Measurements from ENCODE around the gene NRN1L.

NRN1L gene

DNA sequence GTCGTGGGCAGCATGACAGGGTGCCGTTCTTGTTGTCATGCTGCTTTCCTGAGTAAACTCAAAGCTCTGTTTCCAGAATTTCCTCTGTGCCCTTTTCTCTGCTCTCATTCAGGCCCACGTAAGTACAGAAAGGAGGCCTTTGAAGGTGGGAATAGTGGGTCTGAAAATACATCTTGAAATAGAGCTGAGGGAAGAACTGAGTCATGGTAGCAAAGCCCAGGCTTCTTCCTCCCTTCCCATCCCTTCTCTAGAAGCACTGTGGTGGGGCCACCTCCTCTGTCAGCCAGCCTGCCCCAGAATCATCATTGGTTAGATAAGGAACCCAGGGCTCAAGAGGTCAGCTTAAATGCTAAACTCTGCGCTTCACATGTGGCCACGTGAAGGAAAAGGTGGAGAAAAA lies 37.5 kb downstream of the NRN1L start:
- no peak for DNase-seq

DNA sequence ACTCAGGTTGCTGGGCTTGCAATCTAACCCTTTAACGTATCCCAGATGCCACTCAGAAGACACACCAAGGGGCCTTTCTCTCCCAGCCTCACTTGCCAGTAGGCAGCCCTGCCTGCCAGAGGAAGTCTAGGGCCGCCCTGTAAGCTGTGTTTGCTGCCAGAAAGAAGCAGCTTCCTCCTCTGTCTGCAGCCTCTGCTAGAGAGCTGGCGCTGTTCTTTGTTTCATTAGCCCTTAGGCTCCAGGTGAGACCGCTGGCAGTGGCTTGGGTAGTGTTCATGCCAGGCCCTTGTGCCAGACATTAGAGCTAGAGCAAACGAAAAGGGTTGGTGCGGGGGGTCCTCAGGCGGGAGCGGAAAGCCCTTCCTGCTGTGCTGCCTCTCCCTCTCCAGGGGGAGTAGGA lies 38.1 kb downstream of the NRN1L start:
- no peak for DNase-seq

GRCh38 chr16:67923414-67924116 lies 38.9 kb downstream of the NRN1L start:
- DNase-seq: no peak

- DNase-seq: no peak
Observed at GRCh38 chr16:67924140-67924906, 39.6 kb downstream of the NRN1L start.

- DNase-seq: no peak
Observed at GRCh38 chr16:67926181-67926750, 41.6 kb downstream of the NRN1L start.

DNA sequence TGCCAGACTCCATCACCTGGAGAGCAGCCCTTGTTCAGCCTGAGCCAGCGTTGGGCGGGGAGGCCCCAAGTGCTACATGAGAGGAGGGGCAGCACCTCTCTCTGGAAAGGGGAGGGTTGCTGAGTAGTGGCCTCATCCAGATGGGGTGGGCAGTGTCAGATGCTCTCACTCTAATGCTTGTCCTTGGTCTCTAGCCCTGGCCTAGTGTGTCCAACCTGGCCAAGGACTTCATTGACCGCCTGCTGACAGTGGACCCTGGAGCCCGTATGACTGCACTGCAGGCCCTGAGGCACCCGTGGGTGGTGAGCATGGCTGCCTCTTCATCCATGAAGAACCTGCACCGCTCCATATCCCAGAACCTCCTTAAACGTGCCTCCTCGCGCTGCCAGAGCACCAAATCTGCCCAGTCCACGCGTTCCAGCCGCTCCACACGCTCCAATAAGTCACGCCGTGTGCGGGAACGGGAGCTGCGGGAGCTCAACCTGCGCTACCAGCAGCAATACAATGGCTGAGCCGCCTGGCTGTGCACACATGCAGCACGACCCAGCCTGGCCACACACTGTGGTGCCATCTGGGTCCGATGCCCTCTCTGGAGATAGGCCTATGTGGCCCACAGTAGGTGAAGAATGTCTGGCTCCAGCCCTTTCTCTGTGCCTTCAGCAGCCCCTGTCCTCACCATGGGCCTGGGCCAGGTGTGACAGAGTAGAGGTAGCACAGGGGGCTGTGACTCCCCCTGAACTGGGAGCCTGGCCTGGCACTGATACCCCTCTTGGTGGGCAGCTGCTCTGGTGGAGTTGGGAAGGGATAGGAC lies 42.7 kb downstream of the NRN1L start:
- DNase-seq: no peak

GRCh38 chr16:67928147-67928546 lies 43.5 kb downstream of the NRN1L start:
- no peak for DNase-seq

GRCh38 chr16:67928561-67929364 lies 44.1 kb downstream of the NRN1L start:
- DNase-seq: no peak

- DNase-seq: no peak
Observed at GRCh38 chr16:67930191-67930590, 45.5 kb downstream of the NRN1L start.

DNA sequence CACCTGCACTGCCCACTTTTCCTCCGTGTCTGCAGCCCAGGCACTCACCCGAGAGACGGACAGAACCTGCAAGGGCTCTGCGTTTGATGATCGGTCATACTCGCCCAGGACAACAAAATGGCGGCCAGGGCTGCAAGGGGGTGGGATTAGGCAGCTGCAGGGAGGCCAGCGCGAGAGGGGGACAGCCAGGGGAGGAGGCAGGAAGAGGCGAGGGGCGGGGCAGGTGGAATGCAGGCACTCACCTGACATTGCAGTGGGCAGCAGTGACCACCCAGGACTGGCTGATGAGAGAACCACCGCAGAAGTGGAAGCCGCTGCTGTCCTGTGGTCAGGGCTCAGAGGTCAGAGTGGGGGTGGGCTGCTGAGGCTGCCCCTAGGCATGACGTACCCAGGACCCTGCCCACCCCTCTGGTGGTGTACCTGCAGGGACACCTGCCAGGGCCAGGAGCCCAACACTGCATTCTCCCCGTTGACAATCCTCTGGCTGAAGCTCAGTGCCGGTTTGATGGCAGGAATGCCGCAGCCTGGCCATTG lies 46.1 kb downstream of the NRN1L start:
- DNase-seq: no peak

DNA sequence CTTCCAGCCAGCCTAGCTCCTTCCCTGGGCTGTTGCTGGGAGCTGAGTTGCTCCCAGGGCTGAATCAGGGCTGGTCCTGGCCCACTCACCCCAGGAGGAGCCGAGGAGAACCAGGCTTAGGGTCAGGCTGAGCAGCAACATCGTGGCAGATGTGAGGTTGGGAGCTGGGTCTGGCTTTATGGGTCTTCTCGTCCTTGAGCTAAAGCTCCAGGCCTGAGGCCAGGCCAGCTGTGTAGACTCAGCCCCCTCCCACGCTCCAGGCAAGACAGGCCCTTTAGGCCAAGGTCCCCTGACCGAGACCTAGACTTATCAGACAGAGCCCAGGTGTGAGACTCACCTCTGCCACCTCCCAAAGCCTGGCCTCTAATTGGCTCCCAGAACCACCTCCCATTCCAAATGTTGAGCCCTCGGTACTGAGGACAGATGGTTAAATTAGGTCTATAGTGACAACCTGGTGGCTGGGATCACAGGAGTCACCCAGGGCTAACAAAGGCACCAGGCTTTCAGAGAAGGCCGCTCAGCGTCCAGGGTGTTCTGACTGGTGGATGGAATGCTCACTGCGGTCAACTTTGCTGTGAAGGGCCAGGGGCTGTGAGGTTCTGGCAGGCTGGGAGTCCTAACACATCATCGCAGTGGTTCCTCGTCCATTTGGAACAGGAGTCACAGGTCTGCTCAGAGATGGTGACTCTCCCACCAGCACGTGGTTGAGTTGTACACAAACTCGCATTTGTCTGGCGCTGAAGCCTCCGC lies 47.2 kb downstream of the NRN1L start, which contains the start of gene CTRL:
Gene CTRL (minus strand): TSS at position 151 of the 750 bp plus-strand sequence. CDS start 10 bp downstream, at position 141.
- DNase-seq: no peak

GRCh38 chr16:67932462-67932840 lies 47.8 kb downstream of the NRN1L start:
- DNase-seq: no peak

GRCh38 chr16:67933805-67934204 lies 49.1 kb downstream of the NRN1L start:
- no peak for DNase-seq

DNA sequence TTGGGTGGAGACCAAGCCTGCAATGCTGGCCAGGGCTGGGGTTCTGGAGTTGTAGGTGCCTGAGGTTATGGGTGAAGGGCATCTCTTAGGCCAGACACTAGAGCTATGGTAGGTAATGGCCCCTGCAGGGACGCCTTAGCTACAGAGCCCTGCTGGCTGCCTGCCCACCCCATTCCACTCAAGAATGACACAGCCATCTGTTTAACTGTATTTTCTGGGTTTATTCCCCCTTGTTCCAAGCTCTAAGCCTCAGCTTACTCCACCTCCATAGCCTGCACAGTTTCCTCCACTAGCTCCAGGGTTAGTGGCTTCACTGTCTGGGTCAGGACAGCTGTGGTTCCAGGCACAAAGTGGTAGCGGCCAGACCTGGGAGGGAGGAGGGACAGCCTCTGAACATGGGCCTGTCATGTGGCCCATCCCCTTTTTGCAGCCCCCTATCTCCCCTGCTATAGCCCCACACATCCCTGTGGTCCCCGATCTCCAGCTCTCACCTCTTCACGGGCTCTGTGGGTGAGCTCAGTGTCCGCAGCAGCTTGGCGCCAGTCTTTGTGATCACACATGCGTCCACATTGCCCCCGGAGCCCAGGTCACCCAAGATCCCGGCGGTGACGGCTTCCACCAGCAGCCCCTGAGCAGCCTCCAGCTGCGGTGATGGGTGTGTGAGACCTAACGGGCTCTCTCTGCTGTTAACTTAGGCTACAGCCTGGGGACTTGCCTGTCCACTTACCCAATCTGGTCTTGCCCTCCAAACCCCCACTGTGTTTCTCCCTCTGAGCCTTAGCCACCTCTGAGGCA lies 49.8 kb downstream of the NRN1L start:
- DNase-seq: no peak

GRCh38 chr16:67935101-67935401 lies 50.4 kb downstream of the NRN1L start:
- no peak for DNase-seq

DNA sequence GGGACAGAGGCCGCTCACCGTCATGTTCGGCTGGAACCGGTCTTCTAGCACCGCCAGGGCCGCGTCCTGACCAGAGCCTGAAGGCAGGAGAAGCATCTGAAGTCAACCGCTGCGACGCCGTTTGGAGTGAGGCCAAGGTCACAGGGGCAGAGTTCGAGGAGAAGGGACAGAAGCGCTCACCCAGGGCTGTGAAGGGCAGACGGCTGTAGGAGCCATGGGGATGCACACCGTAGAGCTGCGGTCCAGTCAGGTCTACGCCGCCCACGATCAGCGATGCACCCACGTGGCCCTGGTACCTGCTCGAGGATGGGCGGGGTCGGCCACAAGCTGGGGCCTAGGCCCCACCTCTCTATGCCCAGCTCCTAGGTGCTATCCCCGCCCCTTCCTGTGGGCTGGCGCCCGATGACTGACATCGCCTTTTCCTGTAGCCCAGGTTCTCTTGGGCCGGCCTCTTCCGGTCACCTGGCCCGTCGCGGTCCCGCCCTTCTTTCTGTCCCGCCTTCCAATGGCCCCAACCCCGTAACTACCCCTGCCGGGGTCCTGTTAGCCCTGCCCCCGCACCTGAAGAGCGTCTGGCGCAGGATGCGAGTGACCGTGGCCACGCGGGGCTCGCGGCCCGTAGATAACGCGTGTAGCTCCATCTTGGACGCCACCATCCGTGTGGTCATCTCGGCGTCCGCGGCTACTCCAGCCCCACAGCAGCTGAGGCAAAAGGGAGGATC lies 50.9 kb downstream of the NRN1L start:
- peak; percentile 41 for DNase-seq

All from NCI-H446 treated with DMSO at 0.1 percent for 48 hours (cell line).